ENCODE data around the gene PCSK5.

GRCh38 chr9:76166526-76166925 is 276.1 kb downstream of the PCSK5 start:
- TF ChIP-seq CTCF (IDR thresholded peaks at IDR 0.05; ENCODE audit: poor library complexity, severe bottlenecking) (no peak), POLR2AphosphoS5 (IDR thresholded peaks at IDR 0.05) (no peak), TAF1 (IDR thresholded peaks at IDR 0.05; ENCODE audit: low read depth) (no peak), REST (IDR thresholded peaks at IDR 0.05; ENCODE audit: borderline replicate concordance) (no peak), EZH2 (IDR thresholded peaks at IDR 0.05; ENCODE audit: borderline replicate concordance, insufficient read depth, low read length, poor library complexity, severe bottlenecking) (no peak)

Measured in neural cell (in vitro differentiated cells).